ENCODE data around the gene DHRS12.
A peak's percentile ranks its signal among the peaks of the same experiment; 100 is the strongest.

DHRS12 gene

DNA sequence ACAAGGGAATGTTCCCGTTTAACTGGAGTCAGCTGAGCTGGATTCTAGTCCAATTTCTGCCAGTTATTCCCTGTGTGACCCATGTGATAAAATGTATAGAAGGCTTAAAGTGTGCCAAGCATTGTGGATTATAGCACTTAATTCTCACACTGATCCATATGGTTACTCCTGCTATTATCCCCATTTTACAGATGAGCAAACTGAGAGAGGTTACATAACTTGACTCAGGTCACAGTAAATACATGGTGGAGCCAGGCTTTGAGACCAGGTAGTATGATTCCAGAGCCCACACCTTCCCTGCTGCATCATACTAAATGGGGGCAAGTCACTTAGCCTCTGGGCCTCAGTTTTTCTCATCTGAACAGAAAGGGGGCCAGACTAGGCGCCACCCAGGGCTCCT lies 2.0 kb upstream of the DHRS12 start:
- no peak for DNase-seq

DNA sequence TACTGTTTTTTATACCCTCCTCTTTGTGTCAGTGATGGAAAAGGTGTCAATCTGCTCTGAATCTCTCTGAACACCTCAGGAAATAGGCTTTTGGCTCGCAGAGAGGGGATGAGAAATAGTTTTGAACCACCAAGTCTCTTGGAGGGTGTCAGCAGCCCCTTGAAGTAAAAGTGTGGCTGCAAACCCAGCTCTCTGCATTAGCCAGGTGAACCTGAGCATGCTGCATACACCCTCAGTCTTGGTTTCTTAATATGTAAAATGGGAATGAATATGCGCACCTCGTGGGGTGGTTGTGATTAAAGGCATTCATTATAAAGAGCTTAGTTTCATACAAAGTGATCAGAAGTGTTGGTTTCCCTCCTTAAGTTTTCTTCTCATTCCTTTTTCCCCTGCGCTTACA lies 1.4 kb upstream of the DHRS12 start:
- no peak for DNase-seq

DNA sequence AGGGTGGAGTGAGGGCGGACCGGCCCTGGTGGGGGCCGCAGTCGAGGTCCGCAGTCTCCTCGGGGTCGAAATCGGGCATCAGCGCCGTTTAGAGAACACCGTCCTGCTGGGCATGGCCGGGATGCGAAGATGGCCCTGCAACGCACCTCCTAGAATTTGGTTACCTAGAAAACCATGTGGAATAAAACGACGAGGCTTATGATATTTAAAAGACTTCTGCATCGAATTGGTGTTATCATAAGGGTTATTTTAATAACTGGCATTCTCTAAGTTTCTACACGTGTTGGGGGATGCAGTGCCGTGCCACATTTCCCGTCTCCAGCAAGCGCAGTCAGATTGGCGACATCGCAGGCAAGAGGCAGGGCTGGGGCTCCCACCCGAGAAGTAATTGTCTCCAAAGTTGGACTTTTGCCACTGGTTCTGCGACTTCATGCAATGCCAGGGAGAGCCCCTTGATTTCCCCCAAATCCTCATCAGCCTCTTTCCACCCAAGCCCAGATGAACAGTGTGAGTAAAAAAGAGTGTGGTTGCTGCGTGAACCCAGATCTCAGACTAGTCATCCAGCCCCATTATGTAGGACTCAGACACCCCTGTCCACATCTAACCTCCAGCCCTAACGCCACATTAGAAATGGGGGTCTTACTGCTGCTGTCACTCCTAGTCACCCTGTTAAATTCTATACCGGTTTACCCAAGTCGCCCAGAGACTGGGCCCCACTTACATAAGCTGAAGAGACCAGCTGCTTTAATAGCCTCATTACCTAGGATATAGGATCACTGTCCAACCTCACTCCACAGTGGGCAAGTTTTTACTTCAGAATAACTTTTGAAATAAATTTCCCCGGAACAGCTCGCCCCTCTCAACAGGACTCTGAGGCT lies 571 bp upstream of the DHRS12 start:
- DNase-seq = peak; percentile 51

DNA sequence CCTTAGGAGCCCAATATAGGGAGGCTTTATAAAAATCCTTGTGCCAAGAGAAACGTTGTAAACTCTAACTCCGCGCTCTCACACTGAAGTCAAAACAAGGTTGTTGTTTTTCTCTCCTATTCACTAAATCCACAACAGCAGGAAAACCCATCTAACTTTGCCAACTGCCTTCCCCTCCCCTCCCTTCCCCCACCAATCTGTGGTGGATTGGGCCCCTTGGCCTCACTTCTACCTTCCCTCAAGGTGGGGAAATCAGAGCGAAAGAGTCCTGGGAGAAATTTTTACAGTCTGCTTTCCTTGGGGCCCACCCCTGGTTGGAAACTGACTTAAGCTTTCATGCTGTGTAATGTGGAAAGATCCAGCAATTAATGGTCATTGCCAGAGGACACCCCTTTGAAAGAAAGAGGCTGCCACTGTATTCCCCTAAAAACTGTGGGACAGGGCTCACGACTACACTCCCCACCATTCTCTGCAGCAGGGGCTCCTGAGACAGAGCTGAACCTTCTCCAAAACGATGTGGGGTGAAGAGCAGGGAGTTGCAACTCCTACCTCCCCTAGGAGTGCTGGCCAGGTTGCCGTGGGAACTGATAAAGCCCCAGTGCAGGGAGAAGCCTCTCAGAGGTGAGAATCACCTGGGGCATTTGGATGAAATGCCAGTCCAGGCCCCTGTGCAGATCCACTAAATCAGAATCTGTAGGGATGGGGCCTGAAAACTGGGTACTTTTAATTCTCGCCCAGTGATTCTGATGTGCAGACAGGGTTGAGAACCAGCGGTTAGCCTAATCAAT lies 1.1 kb downstream of the DHRS12 start:
- no peak for DNase-seq

DNA sequence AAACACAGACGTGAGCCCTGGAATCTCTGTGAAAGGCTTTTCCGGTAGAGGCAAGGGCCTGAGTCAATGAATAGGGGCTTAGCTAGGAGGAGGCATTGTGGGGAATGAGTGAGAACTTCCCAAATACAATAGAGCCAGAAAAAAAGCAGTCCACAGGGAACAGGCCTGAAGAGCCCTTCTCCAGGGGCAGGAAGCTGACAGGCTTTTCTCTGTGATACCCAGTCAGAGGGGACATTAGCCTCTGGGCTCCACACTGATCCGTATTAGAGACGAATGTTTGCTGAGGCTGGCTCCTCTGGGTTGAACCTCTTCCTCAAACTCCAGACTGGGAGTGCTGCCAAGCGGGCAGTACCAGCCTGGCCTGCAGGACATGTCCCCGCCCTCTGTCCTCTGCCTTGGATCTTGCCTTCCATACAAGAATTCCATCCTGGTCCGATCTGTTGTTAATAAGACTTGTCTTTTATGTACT lies 2.3 kb downstream of the DHRS12 start:
- no peak for DNase-seq

DNA sequence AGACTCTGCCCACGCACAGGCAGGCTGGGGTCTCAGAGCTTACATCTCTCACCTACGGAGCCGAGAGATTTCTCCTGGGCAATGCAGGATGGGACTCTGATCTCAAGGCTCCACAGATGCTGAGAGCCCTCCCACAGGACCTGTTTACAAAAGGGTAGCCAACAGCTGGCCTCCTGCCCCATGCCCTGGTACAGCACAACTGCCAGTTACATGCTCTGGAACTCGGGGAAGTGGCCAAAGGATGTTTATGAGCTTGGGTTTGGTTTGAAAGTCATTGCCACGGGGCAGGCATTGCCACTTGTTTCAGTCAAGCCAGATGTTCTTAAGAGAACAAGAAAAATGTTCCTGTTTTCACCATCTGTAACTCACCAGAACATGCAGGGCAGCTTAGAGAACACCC lies 3.5 kb downstream of the DHRS12 start:
- DNase-seq = no peak

DNA sequence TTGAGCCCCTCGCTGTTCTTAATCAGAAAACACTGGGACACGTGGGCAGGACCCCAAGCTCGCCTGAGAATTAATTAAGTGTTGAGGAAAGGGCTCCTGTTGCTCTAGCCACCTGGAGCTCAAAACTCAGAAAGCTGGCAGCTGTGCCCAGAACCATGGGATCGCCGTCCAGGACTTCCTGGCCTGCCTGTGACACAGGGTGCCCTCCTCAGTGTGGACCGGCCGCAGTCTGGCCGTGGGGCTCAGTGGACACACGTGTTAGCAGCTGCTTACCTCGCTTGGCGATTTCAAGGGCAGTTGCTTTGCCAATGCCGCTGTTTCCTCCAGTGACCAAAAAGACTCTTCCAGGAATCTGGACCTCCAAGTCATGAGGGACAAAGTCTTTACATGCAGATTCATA lies 4.7 kb downstream of the DHRS12 start:
- no peak for DNase-seq

DNA sequence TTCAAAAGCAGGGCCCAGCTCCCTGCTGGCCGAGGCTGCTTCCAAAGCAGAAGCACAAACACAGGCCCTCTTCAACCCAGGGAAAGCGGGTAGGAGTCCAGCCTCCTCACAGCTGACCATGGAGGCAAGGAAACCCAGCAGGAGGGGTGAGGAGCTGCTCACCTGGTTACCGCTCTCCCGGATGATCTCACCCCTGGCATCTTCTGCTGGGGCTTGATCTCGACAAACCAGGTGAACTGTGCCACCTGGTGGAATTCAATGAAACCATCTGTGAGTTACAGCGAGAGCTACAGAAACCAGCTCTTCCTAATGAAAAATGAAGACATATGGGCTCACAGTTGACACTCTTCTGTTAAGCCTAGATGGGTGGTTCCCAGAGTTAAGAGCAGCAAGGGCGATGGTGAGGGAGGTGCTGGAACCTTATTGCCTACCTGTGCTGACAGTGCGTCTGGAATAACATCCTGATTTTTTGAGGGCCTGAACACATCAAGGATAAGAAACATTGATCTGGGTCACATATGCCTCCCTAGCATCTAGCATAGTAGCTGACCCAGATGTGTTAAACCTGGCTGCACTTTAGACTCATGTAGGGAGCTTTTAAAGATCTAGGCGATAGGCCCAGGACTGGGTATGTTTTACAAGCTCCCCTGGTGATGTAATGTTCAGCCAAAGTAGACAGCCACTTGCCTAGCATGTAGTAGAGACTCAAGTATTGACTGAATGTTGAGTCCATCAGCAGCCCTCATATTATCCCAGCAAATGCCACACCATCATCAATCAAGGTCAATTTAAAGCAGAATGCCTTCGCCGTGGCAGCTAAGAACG lies 6.1 kb downstream of the DHRS12 start:
- DNase-seq = peak; percentile 63

DNA sequence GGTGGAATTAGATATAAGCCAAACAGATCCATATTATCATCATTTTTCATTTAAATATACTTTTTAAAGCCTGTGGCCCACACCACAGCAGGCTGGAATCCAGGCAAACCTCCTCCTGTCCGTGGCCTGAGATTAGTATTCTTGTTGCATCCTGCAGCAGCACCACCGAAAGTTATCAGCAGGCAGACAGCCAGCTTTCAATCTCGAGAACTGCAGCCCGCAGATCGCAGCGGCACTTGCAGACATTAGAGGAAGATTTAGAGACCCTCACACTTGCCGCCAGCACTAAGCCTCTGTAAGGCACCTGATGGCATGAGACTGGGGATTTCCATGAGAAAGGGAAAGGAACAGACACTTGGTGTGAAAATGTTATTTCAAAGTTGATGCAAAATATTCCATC lies 7.4 kb downstream of the DHRS12 start:
- DNase-seq = no peak

DNA sequence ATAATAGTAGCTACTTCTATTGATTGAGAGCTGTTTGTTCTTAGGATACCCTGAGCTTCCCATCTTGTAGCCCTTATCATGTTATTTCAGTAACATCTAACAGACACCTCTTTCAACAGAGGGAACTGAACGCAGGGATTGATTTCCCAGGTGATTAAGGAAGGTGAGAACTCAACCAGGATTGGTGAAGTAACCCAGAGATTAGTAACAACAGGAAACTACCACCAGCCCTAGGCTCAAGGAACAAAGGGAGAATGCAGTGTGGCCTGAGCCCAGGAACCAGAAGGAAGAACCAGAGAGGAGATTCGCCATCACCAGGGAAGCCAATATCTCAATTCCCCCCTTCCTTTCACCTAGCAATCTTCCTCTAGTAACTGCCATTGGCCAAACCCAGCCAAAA lies 8.5 kb downstream of the DHRS12 start:
- no peak for DNase-seq

DNA sequence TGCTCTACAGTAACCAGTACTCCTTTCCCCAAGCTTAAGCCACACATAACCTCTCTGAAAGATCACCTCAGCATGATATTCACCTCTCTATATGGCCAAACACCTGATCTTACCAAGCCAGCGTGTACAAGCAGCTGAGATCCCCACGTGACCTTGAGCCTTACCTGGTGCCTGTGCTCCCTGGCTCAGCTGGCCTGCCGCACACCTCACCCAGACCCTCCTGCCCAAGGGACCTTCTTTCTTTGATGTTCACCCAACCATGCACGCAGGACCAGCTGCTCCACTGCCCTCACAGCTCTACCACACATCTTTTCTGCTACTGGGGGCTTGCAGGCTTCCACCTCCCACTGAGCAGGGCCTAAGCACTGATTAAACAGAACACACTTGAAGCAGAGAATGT lies 9.0 kb downstream of the DHRS12 start:
- DNase-seq = no peak

DNA sequence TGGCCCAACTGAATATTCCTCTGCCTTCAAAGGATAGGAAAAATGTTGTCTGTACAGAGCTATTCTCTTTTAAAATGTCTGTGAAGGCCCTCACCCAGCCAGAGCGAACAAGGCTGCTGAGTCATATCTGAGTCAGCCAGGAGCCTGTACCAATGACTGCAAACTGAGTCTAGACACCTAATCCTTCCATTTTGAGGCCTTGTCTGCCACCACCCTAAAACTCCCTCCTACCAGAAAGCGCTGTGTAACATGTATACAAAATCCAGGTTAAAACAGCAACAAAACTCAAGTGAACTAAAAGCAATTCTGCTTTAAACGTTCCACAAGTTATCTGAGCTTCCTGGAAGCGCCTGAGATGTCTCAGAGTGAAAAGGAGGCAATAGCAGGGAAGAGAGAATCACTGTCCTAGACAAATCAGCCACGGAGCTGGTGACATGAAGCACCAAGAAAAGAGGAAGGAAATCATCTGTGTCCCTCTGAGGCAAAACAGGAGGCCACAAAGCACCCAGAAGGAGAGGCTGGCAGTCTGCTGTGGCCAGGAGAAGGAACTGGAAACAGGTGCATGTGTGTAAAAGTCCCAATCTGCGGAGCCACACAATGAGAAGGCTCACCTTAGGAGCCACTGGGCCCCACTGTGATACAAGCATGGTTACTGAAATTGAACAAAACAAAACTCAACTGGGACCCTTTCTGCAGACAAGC lies 10.2 kb downstream of the DHRS12 start:
- peak; percentile 70 for DNase-seq

DNA sequence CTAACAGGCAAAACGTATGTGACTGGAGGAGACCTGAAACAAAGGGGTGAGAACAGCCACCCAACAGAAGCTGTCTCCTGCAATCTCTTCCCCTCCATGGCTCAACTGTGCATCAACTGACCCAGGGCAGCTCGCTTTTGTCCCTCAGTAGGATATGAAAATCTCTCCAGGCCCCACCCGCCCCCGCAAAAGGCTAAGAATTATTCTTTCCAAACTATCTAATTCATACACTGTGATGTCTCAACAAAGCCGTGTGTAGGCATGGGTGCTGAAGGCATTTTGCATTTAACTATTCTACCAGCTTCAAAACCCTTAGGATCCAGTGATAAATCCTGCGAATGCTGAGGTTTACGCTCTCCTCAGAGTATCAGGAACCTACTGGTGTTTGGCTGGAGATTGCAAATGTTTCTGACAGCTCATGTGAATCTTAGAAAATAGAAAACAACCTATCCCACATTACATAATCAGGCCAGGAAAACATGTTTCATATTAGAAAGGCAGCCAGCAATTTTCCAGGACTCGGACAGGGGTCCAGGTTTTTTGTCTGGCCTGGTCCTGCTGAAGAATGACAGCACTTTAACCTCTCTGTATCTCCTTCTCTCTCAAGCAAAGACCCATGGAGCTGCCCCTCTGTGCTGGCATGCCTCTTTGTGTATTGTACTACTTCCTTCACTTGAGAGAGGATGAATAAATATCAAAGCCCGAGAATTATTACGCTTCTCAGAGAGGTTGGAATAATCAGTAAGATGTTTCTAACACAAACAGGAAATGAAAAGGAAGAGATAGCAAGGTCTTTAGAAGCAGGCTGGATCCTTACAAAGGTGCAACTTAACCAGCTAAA lies 17.3 kb downstream of the DHRS12 start:
- no peak for DNase-seq

DNA sequence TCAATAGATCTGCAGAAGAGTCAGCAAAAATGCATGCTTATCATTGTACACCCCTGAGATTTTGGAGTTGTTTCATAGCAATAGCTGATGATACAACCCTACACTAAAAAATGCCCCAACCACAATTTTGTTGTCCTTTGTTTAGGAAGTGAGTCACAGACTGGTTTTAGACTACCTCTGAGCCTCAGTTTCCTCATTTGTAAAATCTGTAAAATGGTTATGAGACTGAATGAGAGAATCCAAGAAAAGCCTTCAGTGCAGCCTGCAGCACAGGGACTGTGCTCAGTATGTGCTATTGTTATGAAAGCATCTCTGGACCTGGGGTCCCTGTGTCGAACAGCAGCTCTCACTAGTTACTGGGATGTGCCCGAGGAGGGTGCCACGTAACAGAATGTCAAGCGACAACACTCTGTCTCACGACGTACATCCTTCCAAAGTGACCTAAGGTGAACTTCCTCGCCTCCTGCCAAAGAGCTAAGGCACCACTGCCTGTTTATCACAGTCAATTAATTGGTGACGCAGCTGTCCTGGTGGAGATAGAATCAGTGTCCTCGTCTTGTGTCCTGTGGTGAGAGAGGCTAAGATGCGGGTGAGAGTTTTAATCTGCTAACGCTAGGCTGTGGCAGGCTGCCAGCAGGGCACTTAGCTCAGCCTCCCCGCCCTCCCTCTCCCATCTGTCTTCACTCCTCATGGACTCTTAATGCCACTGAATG lies 18.1 kb downstream of the DHRS12 start:
- no peak for DNase-seq

DNA sequence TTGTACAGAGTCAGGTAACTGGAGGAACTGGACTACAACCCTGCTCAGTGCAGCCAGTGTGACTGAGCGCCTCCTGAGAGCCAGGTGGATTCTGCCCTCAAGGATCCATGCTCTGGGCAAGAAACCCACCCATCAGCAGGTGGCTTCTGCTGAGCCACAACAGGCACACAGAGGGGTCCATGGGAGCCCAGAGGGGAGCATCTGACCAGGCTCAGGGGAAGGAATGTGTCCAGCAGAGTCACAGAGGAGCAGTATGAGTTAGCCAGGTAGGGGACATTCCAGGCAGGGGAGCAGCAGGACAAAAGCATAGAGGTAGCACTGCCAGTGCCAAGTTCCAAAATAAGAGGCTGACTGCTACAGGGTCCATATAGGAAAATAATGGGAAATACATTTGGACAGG lies 19.9 kb downstream of the DHRS12 start:
- DNase-seq = no peak

DNA sequence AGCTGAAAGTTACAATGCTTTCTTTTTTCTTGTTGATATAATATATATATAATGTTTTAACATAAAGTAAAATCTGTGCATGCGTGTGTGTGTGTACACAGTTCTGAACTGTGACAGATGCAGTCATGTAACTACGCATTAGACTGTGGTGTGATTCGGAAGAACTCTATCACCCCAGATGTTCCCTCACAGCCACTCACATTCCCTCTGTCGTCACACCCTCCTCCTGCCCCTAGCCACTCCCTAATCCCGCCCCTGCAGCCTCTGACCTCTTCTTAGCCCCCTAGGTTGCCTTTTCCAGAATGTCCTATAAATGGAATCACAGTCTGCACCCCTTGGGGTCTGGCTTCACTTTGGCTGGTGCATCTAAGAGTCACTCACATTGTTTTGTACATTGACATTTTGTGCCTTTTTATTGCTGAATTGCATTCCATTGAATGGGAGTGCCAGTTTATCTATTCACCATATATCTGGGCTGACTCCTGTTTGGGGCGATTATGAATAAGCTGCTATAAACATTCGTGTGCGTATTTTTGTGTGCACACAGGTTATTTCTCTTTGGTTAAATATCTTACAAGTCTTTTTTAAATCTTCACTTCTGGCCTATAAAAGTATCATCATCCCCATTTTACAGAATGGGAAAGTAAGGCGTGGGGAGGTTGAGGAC lies 20.4 kb downstream of the DHRS12 start:
- no peak for DNase-seq

DNA sequence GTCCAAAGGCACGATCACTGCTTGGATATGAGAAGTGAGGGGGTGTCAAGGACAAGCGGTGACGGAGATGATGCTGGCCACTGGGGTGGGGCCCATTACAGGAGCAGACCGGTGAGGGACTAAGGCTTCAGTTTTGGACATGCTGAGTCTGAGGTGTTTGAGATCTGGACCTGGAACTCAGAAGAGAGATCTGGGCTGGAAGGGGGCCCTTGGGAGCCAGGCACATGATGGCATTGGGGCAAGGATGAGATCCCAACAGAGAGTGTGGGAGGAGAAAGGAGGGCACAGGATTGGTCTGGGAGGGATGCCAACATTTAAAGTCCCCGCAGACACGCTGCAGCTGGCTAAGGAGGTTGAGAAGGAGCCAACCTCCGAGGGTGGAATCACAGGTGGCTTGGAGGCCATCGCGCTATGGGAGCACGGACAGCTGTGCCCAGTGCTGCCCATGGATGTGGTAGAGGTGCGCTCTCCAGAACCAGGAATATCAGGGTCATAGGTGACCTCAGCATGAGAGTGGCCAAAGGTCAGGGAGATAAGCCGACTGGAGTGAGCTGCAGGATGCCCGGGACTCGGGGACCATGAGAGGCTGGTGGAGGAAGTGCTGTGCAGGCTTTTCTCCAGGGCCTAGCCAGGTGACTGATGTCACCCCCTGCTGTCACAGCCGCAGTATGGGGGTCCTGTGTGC lies 21.8 kb downstream of the DHRS12 start:
- no peak for DNase-seq

DNA sequence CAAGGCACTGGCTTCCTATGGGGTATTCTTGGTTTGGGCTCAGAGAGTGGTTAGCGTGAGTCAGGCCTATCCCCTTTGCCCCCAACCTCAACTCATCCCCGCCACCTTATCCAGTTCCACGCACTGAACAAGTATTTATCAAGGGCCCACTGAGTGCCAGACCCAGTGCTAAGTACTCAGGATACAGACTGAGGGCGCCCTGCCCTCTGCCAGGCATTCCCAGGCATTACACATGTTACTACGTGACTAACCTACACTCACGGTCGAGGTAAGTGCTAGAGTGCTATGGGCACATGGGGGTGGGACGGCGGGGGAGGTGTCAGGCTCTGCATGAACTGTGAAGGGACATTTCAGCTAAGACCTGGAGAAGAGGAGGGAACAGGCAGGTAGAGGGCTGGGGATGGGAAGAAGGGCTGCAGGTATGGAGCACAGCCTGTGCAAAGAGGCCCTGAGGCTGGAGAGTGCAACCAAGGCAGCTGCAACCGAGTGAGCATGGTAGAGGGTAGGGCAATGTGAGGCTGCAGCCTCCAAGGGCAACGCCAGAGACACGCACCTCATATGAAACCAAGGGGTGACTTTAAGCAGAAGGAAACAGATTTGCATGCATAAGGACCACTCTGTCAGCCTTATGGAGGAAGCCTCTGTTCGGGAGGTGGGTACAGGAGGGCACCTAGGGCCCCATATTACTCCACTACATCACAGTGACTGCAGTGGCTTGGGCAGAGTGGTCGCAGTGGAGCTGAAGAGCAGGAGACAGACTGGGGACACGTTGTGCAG lies 22.5 kb downstream of the DHRS12 start:
- no peak for DNase-seq

DNA sequence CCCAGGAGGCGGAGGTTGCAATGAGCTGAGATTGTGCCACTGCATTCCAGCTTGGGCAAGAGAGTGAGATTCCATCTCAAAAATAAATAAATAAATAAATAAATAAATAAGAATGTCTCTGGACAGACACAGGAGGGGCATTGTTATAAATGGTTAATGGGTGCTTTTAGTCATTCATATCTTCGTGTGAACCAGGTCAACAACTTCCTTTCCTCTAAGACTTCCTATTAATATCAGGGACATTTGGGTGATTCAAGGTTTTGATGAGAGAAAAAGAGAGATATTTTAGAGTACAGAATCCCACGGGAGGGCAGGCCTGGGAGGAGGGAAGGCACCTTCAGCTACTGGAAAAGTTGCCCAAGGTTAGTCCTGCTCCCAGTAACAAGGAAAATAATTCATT lies 23.9 kb downstream of the DHRS12 start:
- DNase-seq = no peak
